DND-41 (cell line): Measurements from ENCODE around the gene GBE1.

Experiments used
- CTCF ChIP-seq: IDR thresholded peaks from 2 replicates; pipeline ENCODE4 v1.5.1; 2012; ENCODE audit warnings: borderline replicate concordance, low read length, moderate library complexity, mild to moderate bottlenecking; ENCODE audit not compliant: poor library complexity, severe bottlenecking; ENCODE audit errors: extremely low read depth
- EZH2 ChIP-seq: IDR thresholded peaks from 3 replicates; pipeline ENCODE4 v1.6.1; 2012; ENCODE audit warnings: borderline replicate concordance, low read depth, mild to moderate bottlenecking, moderate library complexity, low read length, inconsistent platforms; ENCODE audit not compliant: severe bottlenecking

- TF ChIP-seq CTCF (no peak), EZH2 (no peak)
Measured at GRCh38 chr3:81496407-81497104, 264.9 kb downstream of the GBE1 start.
